DMS114 treated with DMSO at 0.1 percent for 48 hours (cell line): Measurements from ENCODE around the gene EEF2K.

Experiments
- DNase-seq: peaks from one replicate; lab custom pipeline; 2025; ENCODE audit not compliant: unreplicated experiment; lab: John Stamatoyannopoulos, UW

EEF2K gene

GRCh38 chr16:22189473-22190080 is 16.5 kb upstream of the EEF2K start:
- DNase-seq: no peak

- DNase-seq: peak; percentile 98
Observed at GRCh38 chr16:22190081-22190775, 15.8 kb upstream of the EEF2K start.

GRCh38 chr16:22190776-22191531 is 15.1 kb upstream of the EEF2K start:
- peak; percentile 98 for DNase-seq

GRCh38 chr16:22191532-22192260 is 14.4 kb upstream of the EEF2K start:
- DNase-seq: no peak

GRCh38 chr16:22192261-22193062 is 13.6 kb upstream of the EEF2K start:
- DNase-seq: no peak

GRCh38 chr16:22193063-22193411 is 13.0 kb upstream of the EEF2K start:
- no peak for DNase-seq

- no peak for DNase-seq
Observed at GRCh38 chr16:22194707-22195444, 11.2 kb upstream of the EEF2K start.

- DNase-seq: no peak
Observed at GRCh38 chr16:22195445-22195694, 10.7 kb upstream of the EEF2K start.

- peak; percentile 77 for DNase-seq
Observed at GRCh38 chr16:22195695-22196558, 10.2 kb upstream of the EEF2K start.

GRCh38 chr16:22196559-22197168 is 9.4 kb upstream of the EEF2K start:
- peak; percentile 37 for DNase-seq

GRCh38 chr16:22198547-22199293 is 7.4 kb upstream of the EEF2K start:
- no peak for DNase-seq

- no peak for DNase-seq
Observed at GRCh38 chr16:22202261-22202637, 3.8 kb upstream of the EEF2K start.

GRCh38 chr16:22203091-22203490 is 3.0 kb upstream of the EEF2K start:
- no peak for DNase-seq

GRCh38 chr16:22204091-22204655 is 1.9 kb upstream of the EEF2K start:
- no peak for DNase-seq

- DNase-seq: no peak
Observed at GRCh38 chr16:22205577-22206012, 483 bp upstream of the EEF2K start.

- DNase-seq: no peak
Observed at GRCh38 chr16:22206842-22207714, 1.0 kb downstream of the EEF2K start.
